Measurements from ENCODE around the gene VAMP2. TPM values are rescaled to one million over a fixed set of nuclear protein-coding genes. Genes with fewer than 3 reads are reported as not detected.
A peak's percentile ranks its signal among the peaks of the same experiment; 100 is the strongest.

Gene VAMP2
- total and polyA plus RNA-seq, 4 donors = 33.9 to 76.2 (median 45.8) TPM

- DNase-seq = peak in 2 of 3 donors; percentile 50 to 51
- 26 to 52% methylated on average over 14 of the region's 14 CpGs for WGBS, 2 donors
- peak overlapping the region; percentile 89 to 100 for H3K27ac ChIP-seq (ENCODE audit: low read depth in 1 of 2, low read length in 1 of 2)
- TF ChIP-seq CTCF (IDR thresholded peaks at IDR 0.05; ENCODE audit: control extremely low read depth, extremely low read depth) = no peak
- H3K4me3 ChIP-seq = peak overlapping the region; percentile 94
- H3K36me3 ChIP-seq (ENCODE audit: control insufficient read depth in 4 of 4, insufficient read depth in 4 of 4, low read length in 4 of 4) = peaks cover 0 to 14% (median 9%) of the 10 kb centered on the region in 4 donors
- H3K9ac ChIP-seq (ENCODE audit: insufficient read depth in 1 of 2, low read length in 2 of 2) = peak overlapping the region; percentile 99 to 100
- H3K4me1 ChIP-seq (ENCODE audit: control insufficient read depth in 5 of 5, insufficient read depth in 5 of 5, low read length in 5 of 5) = peaks cover 5 to 58% (median 31%) of the 10 kb centered on the region in 5 donors
- H3K27me3 ChIP-seq (ENCODE audit: control insufficient read depth in 3 of 3, insufficient read depth in 3 of 3, low read length in 2 of 3) = no peaks in the 10 kb centered on the region
- no peak for ATAC-seq (ENCODE audit: insufficient read depth, low FRiP score)
- no peaks in the 10 kb centered on the region for H3K9me3 ChIP-seq (ENCODE audit: control insufficient read depth in 4 of 4, insufficient read depth in 3 of 4, low read length in 3 of 4)
Measured at GRCh38 chr17:8155231-8155995, 7.3 kb downstream of the VAMP2 start.

GRCh38 chr17:8154608-8155155, 8.1 kb downstream of the VAMP2 start:
- DNase-seq (peak in 1 of 3 donors; percentile 69), ATAC-seq (ENCODE audit: insufficient read depth, low FRiP score) (no peak)
- Histone ChIP-seq H3K27me3 (ENCODE audit: control insufficient read depth in 3 of 3, insufficient read depth in 3 of 3, low read length in 2 of 3) (no peaks in the 10 kb centered on the region), H3K36me3 (ENCODE audit: control insufficient read depth in 4 of 4, insufficient read depth in 4 of 4, low read length in 4 of 4) (peaks cover 4 to 17% (median 13%) of the 10 kb centered on the region in 4 donors), H3K4me3 (peak overlapping the region; percentile 94), H3K4me1 (ENCODE audit: control insufficient read depth in 5 of 5, insufficient read depth in 5 of 5, low read length in 5 of 5) (peaks cover 5 to 58% (median 31%) of the 10 kb centered on the region in 5 donors), H3K27ac (ENCODE audit: low read depth in 1 of 2, low read length in 1 of 2) (peak overlapping the region; percentile 89 to 100), H3K9ac (ENCODE audit: insufficient read depth in 1 of 2, low read length in 2 of 2) (peak overlapping the region; percentile 41 to 100), H3K9me3 (ENCODE audit: control insufficient read depth in 4 of 4, insufficient read depth in 3 of 4, low read length in 3 of 4) (no peaks in the 10 kb centered on the region)
- 28 to 58% methylated on average over 10 to 11 of the region's 11 CpGs for WGBS, 2 donors
- no peak for TF ChIP-seq CTCF (IDR thresholded peaks at IDR 0.05; ENCODE audit: control extremely low read depth, extremely low read depth)

- TF ChIP-seq CTCF (IDR thresholded peaks at IDR 0.05; ENCODE audit: control extremely low read depth, extremely low read depth) = no peak
- DNase-seq = peak; percentile 100
- H3K36me3 ChIP-seq (ENCODE audit: control insufficient read depth in 4 of 4, insufficient read depth in 4 of 4, low read length in 4 of 4) = peaks cover 10 to 17% (median 16%) of the 10 kb centered on the region in 4 donors
- peak overlapping the region; percentile 99 to 100 for H3K27ac ChIP-seq (ENCODE audit: low read depth in 1 of 2, low read length in 1 of 2)
- H3K27me3 ChIP-seq (ENCODE audit: control insufficient read depth in 3 of 3, insufficient read depth in 3 of 3, low read length in 2 of 3) = no peaks in the 10 kb centered on the region
- peak overlapping the region; percentile 94 for H3K4me3 ChIP-seq
- peaks cover 5 to 58% (median 31%) of the 10 kb centered on the region in 5 donors for H3K4me1 ChIP-seq (ENCODE audit: control insufficient read depth in 5 of 5, insufficient read depth in 5 of 5, low read length in 5 of 5)
- 3% methylated on average over 22 of the region's 22 CpGs for WGBS, 2 donors
- ATAC-seq (ENCODE audit: insufficient read depth, low FRiP score) = peak; percentile 11
- no peaks in the 10 kb centered on the region for H3K9me3 ChIP-seq (ENCODE audit: control insufficient read depth in 4 of 4, insufficient read depth in 3 of 4, low read length in 3 of 4)
- peak overlapping the region; percentile 74 to 100 for H3K9ac ChIP-seq (ENCODE audit: insufficient read depth in 1 of 2, low read length in 2 of 2)
Measured at GRCh38 chr17:8153957-8154607, 8.7 kb downstream of the VAMP2 start.
